GM19463 (cell line): Measurements from ENCODE around the gene TUBA1C.
"Not testable (repeated sequence)": the region's sequence is repeated elsewhere in the genome, so short reads cannot be mapped to it uniquely, and the experiment has no call there.

Source experiments
- ATAC-seq: cut with Tn5 transposase; IDR thresholded peaks from one replicate; pipeline ENCODE4 v1.9.1; 2021; ENCODE audit warnings: mild to moderate bottlenecking, moderate library complexity; ENCODE audit not compliant: unreplicated experiment

TUBA1C gene

GRCh38 chr12:49255456-49255855, 9.4 kb upstream of the TUBA1C start:
- ATAC-seq = not testable (repeated sequence)

GRCh38 chr12:49255857-49256637, 8.8 kb upstream of the TUBA1C start:
- ATAC-seq = no peak

DNA sequence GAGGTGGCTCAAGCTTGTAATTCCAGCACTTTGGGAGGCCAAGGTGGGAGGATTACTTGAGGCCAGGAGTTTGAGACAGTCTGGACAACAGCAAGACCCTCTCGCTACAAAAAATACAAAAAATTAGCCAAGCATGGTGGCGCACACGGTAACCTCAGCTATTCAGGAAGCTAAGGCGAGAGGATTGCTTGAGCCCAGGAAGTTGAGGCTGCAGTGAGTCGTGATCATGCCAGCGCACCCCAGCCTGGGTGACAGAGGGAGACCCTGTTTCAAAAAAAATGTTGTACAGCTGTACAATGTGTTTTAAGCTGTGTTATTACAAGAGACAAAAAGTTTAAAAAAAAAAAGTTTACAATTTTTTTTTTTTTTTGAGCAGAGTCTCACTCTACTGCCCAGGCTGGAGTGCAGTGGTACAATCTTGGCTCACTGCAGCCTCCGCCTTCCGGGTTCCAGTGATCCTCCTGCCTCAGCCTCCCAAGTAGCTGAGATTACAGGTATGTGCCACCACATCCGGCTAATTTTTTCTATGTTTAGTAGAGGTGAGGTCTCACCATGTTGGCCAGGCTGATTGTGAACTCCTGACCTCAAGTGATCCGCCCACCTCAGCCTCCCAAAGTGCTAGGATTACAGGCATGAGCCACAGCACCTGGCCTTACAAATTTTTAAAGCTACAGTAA, 7.2 kb upstream of the TUBA1C start:
- ATAC-seq = not testable (repeated sequence)

- ATAC-seq = no peak
Measured at GRCh38 chr12:49259452-49259851, 5.4 kb upstream of the TUBA1C start.

DNA sequence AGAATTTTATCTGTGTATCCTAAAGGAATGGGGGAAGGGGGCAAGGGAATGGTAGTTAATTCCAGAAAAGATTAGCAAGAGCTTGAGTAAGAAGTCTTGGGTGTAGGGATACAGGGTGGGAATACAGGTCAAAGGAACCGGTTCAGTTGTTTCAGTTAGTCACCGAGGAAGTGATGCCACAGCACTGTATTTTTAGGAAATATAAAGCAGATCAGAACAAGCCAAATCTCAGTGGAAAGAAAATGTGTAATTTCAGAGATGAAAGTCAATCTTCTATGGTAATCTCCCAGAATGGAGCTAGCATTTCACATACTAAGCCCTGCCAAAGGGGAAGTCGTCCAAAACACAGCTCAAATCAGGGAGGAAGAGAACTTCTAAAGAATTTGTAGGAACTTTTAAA, 4.7 kb upstream of the TUBA1C start:
- ATAC-seq = no peak

DNA sequence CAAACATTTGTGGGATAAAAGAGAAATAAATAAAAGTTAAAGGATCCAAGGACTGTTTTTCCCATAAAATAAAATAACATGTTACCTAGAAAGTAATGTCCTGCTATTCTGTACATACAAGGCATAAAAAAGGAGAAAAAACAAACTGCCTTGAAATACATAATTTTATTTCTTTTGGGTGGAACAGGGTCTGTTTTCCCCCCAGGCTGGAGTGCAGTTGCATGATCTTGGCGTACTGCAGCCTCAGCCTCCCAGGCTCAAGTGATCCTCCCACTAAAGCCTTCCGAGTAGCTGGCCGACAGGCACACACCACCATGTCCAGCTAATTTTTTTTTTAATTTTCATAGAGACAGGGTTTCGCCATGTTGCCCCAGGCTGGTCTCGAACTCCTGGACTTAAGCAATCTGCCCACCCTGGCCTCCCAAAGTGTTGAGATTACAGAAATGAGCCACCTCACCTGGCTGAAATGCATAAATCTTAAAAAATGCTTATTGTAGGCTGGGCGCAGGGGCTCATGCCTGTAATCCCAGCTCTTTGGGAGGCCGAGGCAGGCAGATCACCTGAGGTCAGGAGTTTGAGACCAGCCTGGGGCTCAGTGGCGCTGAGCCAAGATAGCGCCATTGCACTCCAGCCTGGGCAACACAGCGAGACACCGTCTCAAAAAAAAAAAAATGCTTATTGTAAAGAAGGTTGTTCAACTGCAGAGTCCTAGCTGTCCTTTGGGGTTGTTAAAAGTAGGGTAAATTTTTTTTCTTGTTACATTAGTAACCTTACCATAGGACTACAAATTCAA, 4.1 kb upstream of the TUBA1C start:
- no peak for ATAC-seq

GRCh38 chr12:49261721-49262120, 3.2 kb upstream of the TUBA1C start:
- no peak for ATAC-seq

GRCh38 chr12:49263400-49263763, 1.5 kb upstream of the TUBA1C start:
- ATAC-seq = no peak

- ATAC-seq = peak; percentile 15
Measured at GRCh38 chr12:49264466-49264872, 413 bp upstream of the TUBA1C start.

DNA sequence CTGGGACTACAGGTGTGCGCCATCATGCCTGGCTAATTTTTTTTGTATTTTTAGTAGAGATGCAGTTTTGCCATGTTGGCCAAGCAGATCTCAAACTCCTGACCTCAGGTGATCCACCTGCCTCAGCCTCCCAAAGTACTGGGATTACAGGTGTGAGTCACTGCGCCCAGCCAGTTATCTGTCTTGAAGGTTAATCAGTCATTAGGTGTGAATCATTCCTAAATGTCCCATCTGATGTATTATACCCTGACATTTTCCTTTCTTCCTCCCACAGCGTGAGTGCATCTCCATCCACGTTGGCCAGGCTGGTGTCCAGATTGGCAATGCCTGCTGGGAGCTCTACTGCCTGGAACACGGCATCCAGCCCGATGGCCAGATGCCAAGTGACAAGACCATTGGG, 4.3 kb downstream of the TUBA1C start:
- not testable (repeated sequence) for ATAC-seq

DNA sequence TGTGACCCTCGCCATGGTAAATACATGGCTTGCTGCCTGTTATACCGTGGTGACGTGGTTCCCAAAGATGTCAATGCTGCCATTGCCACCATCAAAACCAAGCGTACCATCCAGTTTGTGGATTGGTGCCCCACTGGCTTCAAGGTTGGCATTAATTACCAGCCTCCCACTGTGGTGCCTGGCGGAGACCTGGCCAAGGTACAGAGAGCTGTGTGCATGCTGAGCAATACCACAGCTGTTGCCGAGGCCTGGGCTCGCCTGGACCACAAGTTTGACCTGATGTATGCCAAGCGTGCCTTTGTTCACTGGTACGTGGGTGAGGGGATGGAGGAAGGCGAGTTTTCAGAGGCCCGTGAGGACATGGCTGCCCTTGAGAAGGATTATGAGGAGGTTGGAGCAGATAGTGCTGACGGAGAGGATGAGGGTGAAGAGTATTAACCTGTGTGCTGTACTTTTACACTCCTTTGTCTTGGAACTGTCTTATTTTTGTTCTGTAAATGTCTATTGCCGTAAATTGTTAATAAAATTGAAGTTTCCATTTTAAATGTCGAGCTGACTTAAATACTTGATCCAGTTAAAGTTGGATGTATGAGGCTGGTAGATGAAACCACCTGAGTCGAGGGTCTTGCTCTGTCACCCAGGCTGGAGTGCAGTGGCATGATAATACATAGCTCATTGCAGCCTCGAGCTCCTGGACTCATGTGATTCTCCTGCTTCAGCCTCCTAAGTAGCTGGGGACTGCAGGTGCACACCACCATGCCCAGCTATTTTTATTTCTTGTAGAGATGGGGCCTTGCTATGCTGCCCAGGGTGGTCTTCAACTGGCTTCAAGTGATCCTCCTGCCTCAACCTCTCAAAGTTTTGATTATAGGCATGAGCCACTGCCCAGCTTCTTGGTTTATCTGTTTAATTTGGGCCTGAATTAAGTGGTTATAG, 8.2 kb downstream of the TUBA1C start:
- no peak for ATAC-seq

DNA sequence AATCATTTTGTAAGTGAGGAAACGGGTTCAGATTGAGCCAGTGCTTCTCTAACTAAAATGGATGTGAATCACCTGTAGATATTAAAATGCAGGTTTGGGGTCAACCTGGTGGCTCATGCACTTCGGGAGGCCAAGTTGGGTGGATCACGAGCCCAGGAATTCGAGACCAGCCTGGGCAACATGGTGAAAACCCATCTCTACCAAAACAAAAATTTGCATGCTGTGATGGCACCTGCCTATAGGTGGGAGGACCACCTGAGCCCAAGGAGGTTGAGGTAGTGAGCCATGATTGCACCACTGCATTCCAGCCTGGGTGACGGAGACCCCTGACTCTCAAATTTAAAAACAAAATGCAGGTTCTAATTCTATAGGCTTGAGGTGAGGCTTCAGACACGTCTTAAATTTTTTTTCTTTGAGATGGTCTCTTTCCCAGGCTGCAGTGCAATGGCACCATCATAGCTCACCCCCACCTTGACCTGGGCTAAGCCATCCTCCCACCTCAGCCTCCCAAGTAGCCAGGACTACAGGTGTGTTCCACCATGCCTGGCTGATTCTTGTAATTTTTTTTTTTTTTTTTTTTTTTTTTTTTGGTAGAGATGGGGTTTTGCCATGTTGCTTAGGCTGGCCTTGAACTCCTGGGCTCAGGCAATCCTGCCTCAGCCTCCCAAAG, 9.0 kb downstream of the TUBA1C start:
- ATAC-seq = no peak

- ATAC-seq = no peak
Measured at GRCh38 chr12:49274396-49275069, 9.7 kb downstream of the TUBA1C start.

GRCh38 chr12:49276304-49277290, 11.7 kb downstream of the TUBA1C start:
- no peak for ATAC-seq

DNA sequence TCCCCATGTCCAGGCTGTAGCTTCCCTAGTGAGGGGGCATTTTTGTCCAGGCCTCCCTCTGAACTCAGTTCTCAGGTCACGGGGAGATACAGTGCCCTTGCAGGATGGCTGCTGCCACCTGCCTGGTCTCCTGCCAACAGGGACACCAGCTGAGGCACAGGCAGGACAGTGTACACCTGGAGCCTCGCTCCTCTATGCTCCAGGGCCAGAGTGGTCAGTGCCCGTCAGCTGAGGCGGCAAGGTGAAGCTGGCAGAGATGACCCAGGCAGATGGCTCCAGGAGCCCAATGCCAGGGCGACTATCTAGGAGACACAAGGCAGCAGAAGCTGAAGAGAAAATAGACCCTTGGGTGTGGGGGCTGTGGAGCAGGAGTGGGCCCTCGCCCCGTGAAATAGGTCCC, 12.6 kb downstream of the TUBA1C start:
- no peak for ATAC-seq

GRCh38 chr12:49279706-49280159, 14.9 kb downstream of the TUBA1C start:
- ATAC-seq = no peak

DNA sequence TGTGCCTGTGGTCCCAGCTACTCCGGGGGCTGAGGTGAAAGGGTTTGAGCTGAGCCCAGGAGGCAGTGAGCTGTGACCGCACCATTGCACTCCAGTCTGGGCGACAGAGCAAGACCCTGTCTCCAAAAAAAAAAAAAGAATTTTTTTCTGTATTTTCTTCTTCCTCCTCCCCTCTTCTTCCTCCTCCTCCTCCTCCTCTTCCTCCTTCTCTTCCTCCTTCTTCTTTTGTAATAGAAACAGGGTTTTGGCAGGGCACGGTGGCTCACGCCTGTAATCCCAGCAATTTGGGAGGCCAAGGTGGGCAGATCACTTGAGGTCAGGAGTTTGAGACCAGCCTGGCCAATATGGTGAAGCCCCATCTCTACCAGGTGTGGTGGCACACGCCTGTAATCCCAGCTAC, 15.7 kb downstream of the TUBA1C start:
- not testable (repeated sequence) for ATAC-seq

- no peak for ATAC-seq
Measured at GRCh38 chr12:49282302-49282701, 17.4 kb downstream of the TUBA1C start.
